NCI-H1105 treated with DMSO at 0.1 percent for 48 hours (cell line): ENCODE data around the gene TLN1.

Experiments used
- DNase-seq: peaks from one replicate; lab custom pipeline; 2025; lab: John Stamatoyannopoulos, UW

TLN1 gene

GRCh38 chr9:35706951-35707350 lies 25.0 kb downstream of the TLN1 start:
- no peak for DNase-seq

- no peak for DNase-seq
These were observed 26.1 kb downstream of the TLN1 start for GRCh38 chr9:35705836-35706430.

- DNase-seq, result no peak
These were observed 26.6 kb downstream of the TLN1 start for GRCh38 chr9:35705372-35705771.

GRCh38 chr9:35703906-35704672 lies 27.9 kb downstream of the TLN1 start:
- DNase-seq, result no peak

GRCh38 chr9:35702696-35703095 lies 29.3 kb downstream of the TLN1 start:
- no peak for DNase-seq

GRCh38 chr9:35700942-35701341 lies 31.1 kb downstream of the TLN1 start:
- no peak for DNase-seq

GRCh38 chr9:35700031-35700430 lies 32.0 kb downstream of the TLN1 start:
- no peak for DNase-seq

GRCh38 chr9:35698231-35698630 lies 33.8 kb downstream of the TLN1 start:
- DNase-seq, result no peak

- no peak for DNase-seq
These were observed 34.5 kb downstream of the TLN1 start for GRCh38 chr9:35697486-35697885.

- peak; percentile 36 for DNase-seq
These were observed 35.3 kb downstream of the TLN1 start for GRCh38 chr9:35696520-35697215.

GRCh38 chr9:35695943-35696401 lies 36.0 kb downstream of the TLN1 start:
- no peak for DNase-seq

- DNase-seq, result no peak
These were observed 40.2 kb downstream of the TLN1 start for GRCh38 chr9:35691757-35692301.

GRCh38 chr9:35691334-35691650 lies 40.7 kb downstream of the TLN1 start:
- DNase-seq, result no peak

- peak; percentile 2 for DNase-seq
These were observed 41.2 kb downstream of the TLN1 start for GRCh38 chr9:35690614-35691333.

GRCh38 chr9:35690294-35690613 lies 41.7 kb downstream of the TLN1 start:
- no peak for DNase-seq

- DNase-seq, result no peak
These were observed 42.3 kb downstream of the TLN1 start, which contains the start of gene TPM2 for GRCh38 chr9:35689542-35690293. TPM2 (minus strand) TSS chr9:35689925; CDS start chr9:35689817, 108 bp downstream.

- no peak for DNase-seq
These were observed 43.1 kb downstream of the TLN1 start for GRCh38 chr9:35688558-35689541.

GRCh38 chr9:35687972-35688557 lies 43.9 kb downstream of the TLN1 start:
- no peak for DNase-seq

- no peak for DNase-seq
These were observed 44.7 kb downstream of the TLN1 start for GRCh38 chr9:35687306-35687705.
